K562 (cell line): ENCODE results near the gene MAP7D1. TPM values are rescaled to one million over a fixed set of nuclear protein-coding genes. Genes with fewer than 3 reads are reported as not detected.
"Not testable (repeated sequence)": the region's sequence is repeated elsewhere in the genome, so short reads cannot be mapped to it uniquely, and the experiment has no call there.

Experiments
- ATAC-seq: fragments of 200-7000 bp; cut with Tn5 transposase; 3 replicates; pipeline ENCODE4 v1.9.1; 2020; ENCODE audit warnings: moderate library complexity
- BruUV-seq: library from RNA; stranded (reverse); fragments of 400-500 nt; replicated peaks from 2 replicates; lab custom pipeline; 2021; lab: Mats Ljungman, UMichigan
- CTCF ChIA-PET: fragments of 300-600 bp; formaldehyde crosslinking; extraction: SDS; loops from one replicate; lab custom pipeline; 2021; ENCODE audit warnings: low intra/inter-chr PET ratio; lab: Yijun Ruan, JAX
- POLR2A ChIA-PET: fragments of 300-600, 350-650 bp; sonication (Branson Sonifier 250); formaldehyde crosslinking; extraction: SDS; loops from one replicate; lab custom pipeline; 2021; ENCODE audit warnings: antibody characterized with exemption, inconsistent platforms; lab: Yijun Ruan, JAX
- DNase-seq, 4 experiments: peaks; one replicate each; pipeline versions ENCODE4 v3.0.0 to v3.0.0-alpha.2; 2011 to 2018; ENCODE audit warnings: low spot score in 3 of 4, mixed read lengths in 3 of 4; ENCODE audit errors: extremely low read depth in 1 of 4
- FAIRE-seq: peaks from 2 replicates; lab custom pipeline; 2011; peaks lifted over from hg19 to GRCh38; lab: Jason Lieb, UNC
- H2AFZ ChIP-seq: 2 replicates; pipeline ENCODE4 v1.6.0; 2011; ENCODE audit warnings: low read depth, low read length, control low read depth, inconsistent platforms
- H3K27ac ChIP-seq: fragments of 200-600 bp; 3 replicates; pipeline ENCODE4 v1.8.0; 2011; ENCODE audit warnings: low read depth, mild to moderate bottlenecking, control low read depth, inconsistent platforms, low read length, moderate library complexity, mixed read lengths; ENCODE audit errors: extremely low read depth
- H3K27me3 ChIP-seq, 2 experiments: fragments of 300-600 bp in 1 of 2; 2 replicates in 1 of 2; 3 replicates in 1 of 2; pipeline versions ENCODE4 v1.6.0 to v1.8.0; 2011; ENCODE audit warnings: inconsistent platforms in 2 of 2, low read length in 2 of 2, mild to moderate bottlenecking in 1 of 2, mixed read lengths in 1 of 2, moderate library complexity in 1 of 2; ENCODE audit not compliant: control insufficient read depth in 2 of 2, insufficient read depth in 2 of 2
- H3K36me3 ChIP-seq: fragments of 300-600 bp; 3 replicates; pipeline ENCODE4 v1.8.0; 2011; ENCODE audit warnings: mild to moderate bottlenecking, low read length, inconsistent platforms; ENCODE audit not compliant: control insufficient read depth, insufficient read depth
- H3K4me1 ChIP-seq, 2 experiments: fragments of 200-600 bp in 1 of 2; replicated peaks in 1 of 2; 2 replicates in 1 of 2; 3 replicates in 1 of 2; pipeline versions ENCODE4 v1.5.1 to v1.8.0; 2011; ENCODE audit warnings: inconsistent platforms in 2 of 2, low read length in 2 of 2, mild to moderate bottlenecking in 1 of 2, mixed read lengths in 1 of 2, moderate library complexity in 1 of 2; ENCODE audit not compliant: control insufficient read depth in 2 of 2, insufficient read depth in 2 of 2
- H3K4me2 ChIP-seq: 2 replicates; pipeline ENCODE4 v1.6.1; 2011; ENCODE audit warnings: low read length, control low read depth, inconsistent platforms, mixed read lengths; ENCODE audit not compliant: insufficient read depth
- H3K4me3 ChIP-seq: fragments of 200-600 bp; sonication (generic), shearing (Covaris generic); 2 replicates; pipeline ENCODE4 v1.5.1; 2016; ENCODE audit warnings: control low read depth, inconsistent platforms
- H3K79me2 ChIP-seq: fragments of 200-600 bp; 3 replicates; pipeline ENCODE4 v1.8.0; 2011; ENCODE audit warnings: low read length, inconsistent platforms; ENCODE audit not compliant: control insufficient read depth, insufficient read depth
- H3K9ac ChIP-seq, 2 experiments: 2 replicates each; pipeline versions ENCODE4 v1.6.0 to v1.6.1; 2011; ENCODE audit warnings: low read depth in 2 of 2, low read length in 2 of 2, control low read depth in 1 of 2, inconsistent platforms in 1 of 2, mild to moderate bottlenecking in 1 of 2, mixed read lengths in 1 of 2; ENCODE audit not compliant: insufficient read depth in 1 of 2
- H3K9me1 ChIP-seq: one replicate; pipeline ENCODE4 v1.6.0; 2011; ENCODE audit warnings: inconsistent platforms, mild to moderate bottlenecking, low read length, moderate library complexity; ENCODE audit not compliant: control insufficient read depth, insufficient read depth
- H3K9me3 ChIP-seq: replicated peaks from 2 replicates; pipeline ENCODE4 v1.5.1; 2011; ENCODE audit warnings: low read depth, low read length, inconsistent platforms; ENCODE audit not compliant: control insufficient read depth, insufficient read depth
- H4K20me1 ChIP-seq: replicated peaks from 2 replicates; pipeline ENCODE4 v1.6.1; 2011; ENCODE audit warnings: low read length, inconsistent platforms, mixed read lengths; ENCODE audit not compliant: control insufficient read depth, insufficient read depth
- CGGBP1 ChIP-seq: fragments of 250-450 bp; sonication (Bioruptor Pico); IDR thresholded peaks from 2 replicates; pipeline ENCODE4 v1.9.0; 2021; ENCODE audit warnings: mild to moderate bottlenecking
- DNMT1 ChIP-seq: fragments of 450-650 bp; IDR thresholded peaks from 2 replicates; pipeline ENCODE4 v1.6.1; 2016; ENCODE audit warnings: antibody characterized with exemption, mild to moderate bottlenecking
- FOXP1 ChIP-seq: sonication (generic); formaldehyde crosslinking; IDR thresholded peaks from 2 replicates; pipeline ENCODE4 v1.8.0; 2022; ENCODE audit warnings: mild to moderate bottlenecking, missing genetic modification reagents
- RCOR1 ChIP-seq, 2 experiments: IDR thresholded peaks; 2 replicates each; pipeline ENCODE4 v1.6.1; 2012; ENCODE audit warnings: low read depth in 2 of 2, low read length in 2 of 2, borderline replicate concordance in 1 of 2, improper control_type of control experiment in 1 of 2
- RFX7 ChIP-seq: fragments of 250-450 bp; sonication (Bioruptor Pico); IDR thresholded peaks from 2 replicates; pipeline ENCODE4 v1.5.1; 2021; ENCODE audit warnings: mild to moderate bottlenecking
- SNIP1 ChIP-seq: fragments of 450-650 bp; IDR thresholded peaks from 2 replicates; pipeline ENCODE4 v1.7.1; 2017; ENCODE audit warnings: low read depth, mild to moderate bottlenecking
- ZBTB2 ChIP-seq: fragments of 450-650 bp; IDR thresholded peaks from 2 replicates; pipeline ENCODE4 v1.6.1; 2016; ENCODE audit warnings: antibody characterized with exemption
- ZNF140 ChIP-seq: fragments of 250-450 bp; sonication (Bioruptor Pico); IDR thresholded peaks from 2 replicates; pipeline ENCODE4 v1.8.0; 2021; ENCODE audit warnings: moderate library complexity, mild to moderate bottlenecking, inconsistent platforms
- ZNF24 ChIP-seq: fragments of 450-650 bp; IDR thresholded peaks from 2 replicates; pipeline ENCODE4 v1.6.1; 2016
- ZNF507 ChIP-seq: conservative IDR thresholded peaks from 2 replicates; pipeline ENCODE4 v1.6.1; 2017; ENCODE audit warnings: missing genetic modification characterization, missing compliant biosample characterization
- ZNF695 ChIP-seq: fragments of 450-650 bp; formaldehyde crosslinking; IDR thresholded peaks from 2 replicates; pipeline ENCODE4 v1.4.0; 2020; ENCODE audit warnings: mild to moderate bottlenecking, moderate library complexity
- ZNF75A ChIP-seq: fragments of 450-650 bp; formaldehyde crosslinking; IDR thresholded peaks from 2 replicates; pipeline ENCODE4 v1.4.0; 2020; ENCODE audit warnings: mild to moderate bottlenecking
- ZZZ3 ChIP-seq: fragments of 450-650 bp; IDR thresholded peaks from 2 replicates; pipeline ENCODE4 v1.6.1; 2016; ENCODE audit warnings: antibody characterized with exemption, mild to moderate bottlenecking, moderate library complexity
- WGBS: fragments of 100-300 bp; shearing (Covaris generic); methylation state at CpG from one replicate; pipeline ENCODE4 v1.1.6; 2016; ENCODE audit warnings: low coverage, mixed read lengths; ENCODE audit not compliant: insufficient coverage; ENCODE audit errors: missing lambda C conversion rate; 5-methylcytosine and 5-hydroxymethylcytosine counted together
- in situ Hi-C: fragments of 300-500 bp; cut with MboI; formaldehyde crosslinking; loops from 4 replicates; pipeline ENCODE4 v1.15.0; 2018; ENCODE audit warnings: inconsistent platforms, mixed read lengths
- intact Hi-C: fragments of 100-400 bp; cut with micrococcal nuclease; formaldehyde crosslinking; loops from 2 replicates; pipeline ENCODE4 v1.14.2; 2022
- polyA plus RNA-seq, 8 experiments: library from polyadenylated mRNA; depleted of rRNA in 4 of 8; stranded (reverse) in 5 of 8; unstranded in 3 of 8; fragments of >200 nt; fragmentation: Nextera tagmentation in 2 of 8; fragmentation: Illumina TruSeq in 1 of 8; extraction: Ambion mirVana in 2 of 8; extraction: Trizol in 1 of 8; gene quantifications; 2 replicates each; pipeline versions ENCODE4 v1.2.1 to v1.2.3, GENCODE V29; 2011 to 2014; ENCODE audit warnings: inconsistent platforms in 1 of 8, missing spikeins in 1 of 8
- total RNA-seq, 7 experiments: library from RNA; depleted of rRNA in 6 of 7; stranded (reverse); fragments of >200 nt in 6 of 7; fragmentation: Illumina TruSeq in 2 of 7; extraction: Trizol in 2 of 7; gene quantifications; 2 replicates each; pipeline versions ENCODE4 v1.2.1 to v1.2.3, GENCODE V29; 2011 to 2021; ENCODE audit warnings: low replicate concordance in 1 of 7
- TF ChIP-seq, protein P1 (sequence below): fragments of 450-650 bp; IDR thresholded peaks from 2 replicates; pipeline ENCODE4 v1.6.1; 2018; ENCODE audit warnings: mild to moderate bottlenecking, low read depth; ENCODE audit not compliant: partially characterized antibody

Gene MAP7D1
- total and polyA plus RNA-seq, 9 of the 15 experiments (the other 6 are each of a cell fraction or from before 2014, with no cell fraction given), result 3.6 to 108 (median 34.5) TPM

GRCh38 chr1:36187800-36188593 is 32.0 kb downstream of the MAP7D1 start (continued):
- no peak for TF ChIP-seq CGGBP1
- no peak for TF ChIP-seq DNMT1
- no peak for TF ChIP-seq ZNF507
- no peak for TF ChIP-seq SNIP1
- TF ChIP-seq ZNF24, result peak; percentile 46; the same call in 1 of the 2 replicates
- TF ChIP-seq ZNF75A (CRISPR knock-in tag), result no peak
- peak in 1 of 2 experiments; percentile 73; a peak in 2 of 4 replicates for TF ChIP-seq RCOR1 (IDR thresholded peaks at IDR 0.05; ENCODE audit: borderline replicate concordance in 1 of 2, low read depth in 2 of 2, low read length in 2 of 2)
- TF ChIP-seq, protein P1, sequence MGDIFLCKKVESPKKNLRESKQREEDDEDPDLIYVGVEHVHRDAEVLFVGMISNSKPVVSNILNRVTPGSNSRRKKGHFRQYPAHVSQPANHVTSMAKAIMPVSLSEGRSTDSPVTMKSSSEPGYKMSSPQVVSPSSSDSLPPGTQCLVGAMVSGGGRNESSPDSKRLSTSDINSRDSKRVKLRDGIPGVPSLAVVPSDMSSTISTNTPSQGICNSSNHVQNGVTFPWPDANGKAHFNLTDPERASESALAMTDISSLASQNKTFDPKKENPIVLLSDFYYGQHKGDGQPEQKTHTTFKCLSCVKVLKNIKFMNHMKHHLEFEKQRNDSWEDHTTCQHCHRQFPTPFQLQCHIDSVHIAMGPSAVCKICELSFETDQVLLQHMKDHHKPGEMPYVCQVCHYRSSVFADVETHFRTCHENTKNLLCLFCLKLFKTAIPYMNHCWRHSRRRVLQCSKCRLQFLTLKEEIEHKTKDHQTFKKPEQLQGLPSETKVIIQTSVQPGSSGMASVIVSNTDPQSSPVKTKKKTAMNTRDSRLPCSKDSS, result no peak
- peak; percentile 72; the same call in 1 of the 2 replicates for TF ChIP-seq ZBTB2
- no peak for TF ChIP-seq ZNF695
- no peak for TF ChIP-seq ZZZ3
- no peak for TF ChIP-seq ZNF140
- no peak for TF ChIP-seq RFX7 (CRISPR knock-in tag)
- TF ChIP-seq FOXP1 (CRISPR knock-in tag), result 0 out of 2 replicates have a peak, but pooled peaks have one; percentile 14

DNA sequence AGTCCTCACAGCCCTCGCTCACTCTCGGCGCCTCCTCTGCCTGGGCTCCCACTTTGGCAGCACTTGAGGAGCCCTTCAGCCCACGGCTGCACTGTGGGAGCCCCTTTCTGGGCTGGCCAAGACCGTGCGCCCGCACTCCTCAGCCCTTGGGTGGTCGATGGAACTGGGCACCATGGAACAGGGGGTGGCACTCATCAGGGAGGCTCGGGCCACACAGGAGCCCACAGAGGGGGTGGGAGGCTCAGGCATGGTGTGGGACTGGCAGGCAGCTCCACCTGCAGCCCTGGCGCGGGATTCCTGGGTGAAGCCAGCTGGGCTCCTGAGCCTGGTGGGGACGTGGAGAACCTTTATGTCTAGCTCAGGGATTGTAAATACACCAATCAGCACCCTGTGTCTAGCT is 40.8 kb downstream of the MAP7D1 start:
- BruUV-seq, H3K27me3 ChIP-seq, H3K4me2 ChIP-seq, CTCF ChIA-PET, intact Hi-C loops, ATAC-seq, H3K79me2 ChIP-seq, in situ Hi-C loops, H3K4me3 ChIP-seq, H2AFZ ChIP-seq, DNase-seq, H3K9me1 ChIP-seq, H4K20me1 ChIP-seq, FAIRE-seq, H3K27ac ChIP-seq, H3K9ac ChIP-seq, H3K36me3 ChIP-seq, H3K9me3 ChIP-seq, H3K4me1 ChIP-seq: not testable (repeated sequence)
- 87% methylated on average over 12 of the region's 12 CpGs for WGBS
- POLR2A ChIA-PET, result interaction anchor here (0.6 to 0.8 kb wide), 3 partner anchors 49 to 109 kb away, joined by 3 to 4 read pairs (median 4); no protein-coding TSS in a partner anchor
